Measurements from ENCODE around the gene LANCL1.

LANCL1 gene

GRCh38 chr2:210392469-210392881 is 84.1 kb downstream of the LANCL1 start:
- no peak for DNase-seq (ENCODE audit: low read depth in 2 of 2)

- no peak for DNase-seq (ENCODE audit: low read depth in 2 of 2)
Measured at GRCh38 chr2:210389856-210390255, 86.7 kb downstream of the LANCL1 start.

GRCh38 chr2:210388148-210388547 is 88.4 kb downstream of the LANCL1 start:
- DNase-seq (ENCODE audit: low read depth in 2 of 2), result no peak

DNA sequence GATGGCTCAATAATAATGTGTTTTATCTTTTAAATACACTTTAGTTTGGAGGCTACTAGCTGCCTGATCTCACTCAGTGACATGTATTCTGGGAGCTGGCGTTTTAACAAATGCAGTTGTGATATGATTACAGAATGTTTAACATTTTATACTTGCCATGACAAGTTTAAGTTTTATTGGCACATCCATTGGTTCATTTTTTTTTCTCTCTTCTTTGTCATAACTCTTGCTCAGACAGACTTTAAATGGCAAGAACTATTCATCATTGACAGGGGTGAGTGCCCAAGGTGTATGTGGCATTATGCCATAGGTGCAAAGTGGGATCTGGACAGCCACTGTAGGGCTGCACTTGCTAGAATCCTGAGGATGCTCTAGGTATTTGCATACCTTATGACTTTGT is 89.5 kb downstream of the LANCL1 start:
- no peak for DNase-seq (ENCODE audit: low read depth in 2 of 2)

Data from fibroblast of skin of left biceps (primary cell).